Hepatocyte (in vitro differentiated cells): ENCODE data around the gene SLC38A9. TPM values are rescaled to one million over a fixed set of nuclear protein-coding genes. Genes with fewer than 3 reads are reported as not detected.
A peak's percentile ranks its signal among the peaks of the same experiment; 100 is the strongest.

Source experiments
- DNase-seq: peaks from one replicate; pipeline ENCODE4 v3.0.0-alpha.2; 2016; ENCODE audit warnings: low spot score
- H2AFZ ChIP-seq: fragments of 200-600 bp; sonication (generic); 2 replicates; pipeline ENCODE4 v1.6.0; 2016; ENCODE audit warnings: antibody characterized with exemption, mild to moderate bottlenecking
- H3K27ac ChIP-seq: fragments of 200-600 bp; sonication (generic); 2 replicates; pipeline ENCODE4 v1.5.1; 2016; ENCODE audit warnings: mild to moderate bottlenecking
- H3K27me3 ChIP-seq: fragments of 200-600 bp; sonication (generic); 2 replicates; pipeline ENCODE4 v1.6.1; 2016
- H3K36me3 ChIP-seq: fragments of 200-600 bp; sonication (generic); replicated peaks from 2 replicates; pipeline ENCODE4 v1.5.1; 2016; ENCODE audit warnings: low read depth; ENCODE audit not compliant: insufficient read depth
- H3K4me1 ChIP-seq: fragments of 200-600 bp; sonication (generic); 2 replicates; pipeline ENCODE4 v1.5.1; 2016; ENCODE audit warnings: mild to moderate bottlenecking, moderate library complexity; ENCODE audit not compliant: insufficient read depth
- H3K4me2 ChIP-seq: fragments of 200-600 bp; sonication (generic); 2 replicates; pipeline ENCODE4 v1.6.0; 2016
- H3K4me3 ChIP-seq: fragments of 200-600 bp; sonication (generic); 2 replicates; pipeline ENCODE4 v1.5.1; 2016; ENCODE audit warnings: mild to moderate bottlenecking
- H3K79me2 ChIP-seq: fragments of 200-600 bp; sonication (generic); 2 replicates; pipeline ENCODE4 v1.6.0; 2017; ENCODE audit warnings: mild to moderate bottlenecking
- H3K9me2 ChIP-seq: fragments of 200-600 bp; sonication (generic); replicated peaks from 2 replicates; pipeline ENCODE4 v1.6.0; 2017; ENCODE audit warnings: mild to moderate bottlenecking; ENCODE audit not compliant: insufficient read depth
- H3K9me3 ChIP-seq: fragments of 200-600 bp; sonication (generic); 2 replicates; pipeline ENCODE4 v1.5.1; 2016; ENCODE audit warnings: low read depth, mild to moderate bottlenecking
- H4K20me1 ChIP-seq: fragments of 200-600 bp; sonication (generic); 2 replicates; pipeline ENCODE4 v1.6.0; 2016; ENCODE audit warnings: mild to moderate bottlenecking; ENCODE audit not compliant: insufficient read depth, poor library complexity, severe bottlenecking
- CTCF ChIP-seq: fragments of 200-600 bp; sonication (generic); IDR thresholded peaks from 2 replicates; pipeline ENCODE4 v1.5.1; 2016; ENCODE audit warnings: antibody characterized with exemption, mild to moderate bottlenecking; ENCODE audit not compliant: poor library complexity
- EZH2 ChIP-seq: fragments of 200-600 bp; sonication (generic); IDR thresholded peaks from 2 replicates; pipeline ENCODE4 v1.6.1; 2016; ENCODE audit warnings: antibody characterized with exemption, mild to moderate bottlenecking, borderline replicate concordance
- EZH2phosphoT487 ChIP-seq: fragments of 200-600 bp; sonication (generic); IDR thresholded peaks from one replicate; pipeline ENCODE4 v1.6.1; 2018; ENCODE audit warnings: antibody characterized with exemption, mild to moderate bottlenecking, low read depth, moderate library complexity; ENCODE audit not compliant: unreplicated experiment, severe bottlenecking
- WGBS: methylation state at CpG from one replicate; pipeline ENCODE4 v1.1.6; 2016; ENCODE audit warnings: low lambda C conversion rate; ENCODE audit errors: missing lambda C conversion rate; 5-methylcytosine and 5-hydroxymethylcytosine counted together
- polyA plus RNA-seq: library from polyadenylated mRNA; unstranded; fragments of >200 nt; fragmentation: Nextera tagmentation; extraction: Ambion mirVana; gene quantifications from 2 replicates; pipeline ENCODE4 v1.2.1, GENCODE V29; 2016
- total RNA-seq: library from RNA; depleted of rRNA; stranded (reverse); fragments of >200 nt; gene quantifications from 2 replicates; pipeline ENCODE4 v1.2.3, GENCODE V29; 2014

Gene SLC38A9
- total and polyA plus RNA-seq, 2 experiments from 2014 or later, result 28.1 to 37.8 TPM

- H3K27me3 ChIP-seq, result no peaks in the 10 kb centered on the region
- H3K4me1 ChIP-seq, result no peaks in the 10 kb centered on the region
- H2AFZ ChIP-seq, result no peak overlapping the region
- 95% methylated on average over 3 of the region's 3 CpGs for WGBS
- no peaks in the 10 kb centered on the region for H3K9me2 ChIP-seq
- TF ChIP-seq EZH2, result no peak
- TF ChIP-seq EZH2phosphoT487, result no peak
- TF ChIP-seq CTCF, result no peak
- H4K20me1 ChIP-seq, result no peaks in the 10 kb centered on the region
- H3K9me3 ChIP-seq, result no peaks in the 10 kb centered on the region
- H3K27ac ChIP-seq, result no peak overlapping the region
- no peak for DNase-seq
- H3K4me2 ChIP-seq, result no peak overlapping the region
- no peak overlapping the region for H3K4me3 ChIP-seq
- H3K36me3 ChIP-seq, result no peaks in the 10 kb centered on the region
- H3K79me2 ChIP-seq, result no peaks in the 10 kb centered on the region
Observed at GRCh38 chr5:55645304-55645703, 66.8 kb downstream of the SLC38A9 start.

- 55% methylated on average over 4 of the region's 4 CpGs for WGBS
- no peaks in the 10 kb centered on the region for H3K9me3 ChIP-seq
- H3K27ac ChIP-seq, result peak overlapping the region; percentile 39
- TF ChIP-seq EZH2phosphoT487 (no peak), CTCF (no peak), EZH2 (no peak)
- no peak for DNase-seq
- H3K4me2 ChIP-seq, result no peak overlapping the region
- no peaks in the 10 kb centered on the region for H3K9me2 ChIP-seq
- no peaks in the 10 kb centered on the region for H3K36me3 ChIP-seq
- peaks cover 35% of the 10 kb centered on the region for H3K4me1 ChIP-seq
- H4K20me1 ChIP-seq, result no peaks in the 10 kb centered on the region
- no peak overlapping the region for H3K4me3 ChIP-seq
- no peaks in the 10 kb centered on the region for H3K79me2 ChIP-seq
- no peak overlapping the region for H2AFZ ChIP-seq
- H3K27me3 ChIP-seq, result no peaks in the 10 kb centered on the region
Observed at GRCh38 chr5:55638455-55638854, 73.7 kb downstream of the SLC38A9 start.

GRCh38 chr5:55638051-55638450, 74.1 kb downstream of the SLC38A9 start:
- Histone ChIP-seq H3K36me3 (no peaks in the 10 kb centered on the region), H3K4me1 (peaks cover 35% of the 10 kb centered on the region), H3K9me3 (no peaks in the 10 kb centered on the region), H3K4me2 (no peak overlapping the region), H3K9me2 (no peaks in the 10 kb centered on the region), H3K79me2 (no peaks in the 10 kb centered on the region), H4K20me1 (no peaks in the 10 kb centered on the region), H3K27me3 (no peaks in the 10 kb centered on the region), H3K4me3 (no peak overlapping the region), H3K27ac (peak overlapping the region; percentile 39), H2AFZ (no peak overlapping the region)
- no peak for DNase-seq
- TF ChIP-seq CTCF (no peak), EZH2 (no peak), EZH2phosphoT487 (no peak)
- WGBS, result 74% methylated on average over 2 of the region's 2 CpGs

- TF ChIP-seq EZH2 (no peak), EZH2phosphoT487 (no peak), CTCF (no peak)
- peak; percentile 32 for DNase-seq
- H3K27me3 ChIP-seq, result no peaks in the 10 kb centered on the region
- H3K9me2 ChIP-seq, result no peaks in the 10 kb centered on the region
- H3K36me3 ChIP-seq, result no peaks in the 10 kb centered on the region
- H3K9me3 ChIP-seq, result no peaks in the 10 kb centered on the region
- no peak overlapping the region for H2AFZ ChIP-seq
- no peak overlapping the region for H3K4me3 ChIP-seq
- WGBS, result 22% methylated on average over 3 of the region's 3 CpGs
- H3K4me2 ChIP-seq, result peak overlapping the region; percentile 37
- H3K79me2 ChIP-seq, result no peaks in the 10 kb centered on the region
- peak overlapping the region; percentile 39 for H3K27ac ChIP-seq
- H3K4me1 ChIP-seq, result peaks cover 35% of the 10 kb centered on the region
- H4K20me1 ChIP-seq, result no peaks in the 10 kb centered on the region
Observed at GRCh38 chr5:55636683-55637082, 75.4 kb downstream of the SLC38A9 start.
